ENCODE results near the gene RAB24.

RAB24 gene

GRCh38 chr5:177299697-177300096 lies 3.8 kb downstream of the RAB24 start:
- no peak for DNase-seq (ENCODE audit: low read depth in 1 of 2, low spot score in 1 of 2)
- Histone ChIP-seq H3K4me3 (replicated peaks; ENCODE audit: insufficient read depth, low read length) (no peak overlapping the region), H3K27ac (replicated peaks) (peak overlapping the region; percentile 45), H3K27me3 (ENCODE audit: insufficient read depth, poor library complexity, severe bottlenecking) (no peaks in the 10 kb centered on the region)
- TF ChIP-seq SPI1 (IDR thresholded peaks at IDR 0.05; ENCODE audit: borderline replicate concordance, low read depth) (no peak), POLR2AphosphoS5 (IDR thresholded peaks at IDR 0.05; ENCODE audit: low read depth) (no peak), CTCF (IDR thresholded peaks at IDR 0.05; ENCODE audit: insufficient read depth, low read length) (no peak), REST (IDR thresholded peaks at IDR 0.05; ENCODE audit: insufficient replicate concordance, low read depth) (no peak), GABPA (IDR thresholded peaks at IDR 0.05; ENCODE audit: low read depth) (no peak)

- H3K27ac ChIP-seq (replicated peaks): no peak overlapping the region
- TF ChIP-seq CTCF (IDR thresholded peaks at IDR 0.05; ENCODE audit: insufficient read depth, low read length) (no peak), REST (IDR thresholded peaks at IDR 0.05; ENCODE audit: insufficient replicate concordance, low read depth) (no peak), GABPA (IDR thresholded peaks at IDR 0.05; ENCODE audit: low read depth) (no peak), POLR2AphosphoS5 (IDR thresholded peaks at IDR 0.05; ENCODE audit: low read depth) (no peak), SPI1 (IDR thresholded peaks at IDR 0.05; ENCODE audit: borderline replicate concordance, low read depth) (no peak)
- no peak for DNase-seq (ENCODE audit: low read depth in 1 of 2, low spot score in 1 of 2)
- H3K27me3 ChIP-seq (ENCODE audit: insufficient read depth, poor library complexity, severe bottlenecking): no peaks in the 10 kb centered on the region
- no peak overlapping the region for H3K4me3 ChIP-seq (replicated peaks; ENCODE audit: insufficient read depth, low read length)
Measured at GRCh38 chr5:177297922-177298321, 5.6 kb downstream of the RAB24 start.

GRCh38 chr5:177296581-177296980 lies 6.9 kb downstream of the RAB24 start:
- H3K4me3 ChIP-seq (replicated peaks; ENCODE audit: insufficient read depth, low read length): no peak overlapping the region
- peak in 1 of 2 experiments; percentile 65 for DNase-seq (ENCODE audit: low read depth in 1 of 2, low spot score in 1 of 2)
- no peaks in the 10 kb centered on the region for H3K27me3 ChIP-seq (ENCODE audit: insufficient read depth, poor library complexity, severe bottlenecking)
- peak overlapping the region; percentile 72 for H3K27ac ChIP-seq (replicated peaks)
- TF ChIP-seq SPI1 (IDR thresholded peaks at IDR 0.05; ENCODE audit: borderline replicate concordance, low read depth): peak; percentile 71
- TF ChIP-seq REST (IDR thresholded peaks at IDR 0.05; ENCODE audit: insufficient replicate concordance, low read depth): no peak

- peak; percentile 69 to 83 for DNase-seq (ENCODE audit: low read depth in 1 of 2, low spot score in 1 of 2)
- Histone ChIP-seq H3K4me3 (replicated peaks; ENCODE audit: insufficient read depth, low read length) (no peak overlapping the region), H3K27ac (replicated peaks) (peak overlapping the region; percentile 72), H3K27me3 (ENCODE audit: insufficient read depth, poor library complexity, severe bottlenecking) (no peaks in the 10 kb centered on the region)
- TF ChIP-seq SPI1 (IDR thresholded peaks at IDR 0.05; ENCODE audit: borderline replicate concordance, low read depth) (peak; percentile 79; the same call in 1 of the 2 replicates), POLR2AphosphoS5 (IDR thresholded peaks at IDR 0.05; ENCODE audit: low read depth) (peak; percentile 57; the same call in 1 of the 2 replicates), CTCF (IDR thresholded peaks at IDR 0.05; ENCODE audit: insufficient read depth, low read length) (no peak), GABPA (IDR thresholded peaks at IDR 0.05; ENCODE audit: low read depth) (no peak)
Measured at GRCh38 chr5:177295924-177296323, 7.6 kb downstream of the RAB24 start.

All from HL-60 (cell line).